MM.1S (cell line): ENCODE measurements around the gene PTPRH.

ENCODE experiments used
- EZH2 ChIP-seq: fragments of 300-600 bp; sonication (generic); optimal IDR thresholded peaks from 2 replicates; pipeline ENCODE3; 2017; ENCODE audit warnings: low read depth, mild to moderate bottlenecking, antibody characterized with exemption, low read length, mixed read lengths
- TF ChIP-seq, protein P1 (sequence below): fragments of 300-600 bp; sonication (generic); IDR thresholded peaks from 2 replicates; pipeline ENCODE4 v1.5.1; 2016; ENCODE audit warnings: antibody characterized with exemption, low read length, mixed read lengths

DNA sequence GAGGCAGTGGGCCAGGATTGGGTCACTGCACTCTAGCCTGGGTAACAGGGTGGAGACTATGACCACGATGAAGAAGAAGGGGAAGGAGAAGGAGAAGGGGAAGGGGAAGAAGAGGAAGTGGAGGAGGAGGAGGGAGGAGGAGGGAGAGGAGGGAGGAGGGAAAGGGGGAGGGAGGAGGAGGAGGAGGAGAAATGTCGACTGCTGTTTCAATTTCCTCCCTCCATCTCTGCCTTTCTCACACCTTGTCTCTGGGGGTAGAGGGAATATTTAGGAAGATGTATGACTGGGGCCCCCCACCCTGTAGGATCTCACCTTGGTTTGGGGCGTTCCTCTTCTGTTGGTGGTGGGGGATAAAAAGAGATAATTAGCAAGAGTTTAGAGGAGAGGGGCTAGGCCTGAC lies 64.1 kb downstream of the PTPRH start:
- TF ChIP-seq, protein P1, sequence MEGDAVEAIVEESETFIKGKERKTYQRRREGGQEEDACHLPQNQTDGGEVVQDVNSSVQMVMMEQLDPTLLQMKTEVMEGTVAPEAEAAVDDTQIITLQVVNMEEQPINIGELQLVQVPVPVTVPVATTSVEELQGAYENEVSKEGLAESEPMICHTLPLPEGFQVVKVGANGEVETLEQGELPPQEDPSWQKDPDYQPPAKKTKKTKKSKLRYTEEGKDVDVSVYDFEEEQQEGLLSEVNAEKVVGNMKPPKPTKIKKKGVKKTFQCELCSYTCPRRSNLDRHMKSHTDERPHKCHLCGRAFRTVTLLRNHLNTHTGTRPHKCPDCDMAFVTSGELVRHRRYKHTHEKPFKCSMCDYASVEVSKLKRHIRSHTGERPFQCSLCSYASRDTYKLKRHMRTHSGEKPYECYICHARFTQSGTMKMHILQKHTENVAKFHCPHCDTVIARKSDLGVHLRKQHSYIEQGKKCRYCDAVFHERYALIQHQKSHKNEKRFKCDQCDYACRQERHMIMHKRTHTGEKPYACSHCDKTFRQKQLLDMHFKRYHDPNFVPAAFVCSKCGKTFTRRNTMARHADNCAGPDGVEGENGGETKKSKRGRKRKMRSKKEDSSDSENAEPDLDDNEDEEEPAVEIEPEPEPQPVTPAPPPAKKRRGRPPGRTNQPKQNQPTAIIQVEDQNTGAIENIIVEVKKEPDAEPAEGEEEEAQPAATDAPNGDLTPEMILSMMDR, result no peak
- no peak for TF ChIP-seq EZH2
